Natural killer cell (primary cell): ENCODE measurements around the gene TOR4A. TPM values are rescaled to one million over a fixed set of nuclear protein-coding genes. Genes with fewer than 3 reads are reported as not detected.

Experiments used
- ATAC-seq, 3 donors: fragments of 150-1000 bp in 2 of 3; fragments of 200-7000 bp in 1 of 3; cut with Tn5 transposase; 1 replicate in 1 of 3; 2 replicates in 2 of 3; pipeline ENCODE4 v1.10.0; 2021; ENCODE audit warnings: mild to moderate bottlenecking in 2 of 3, moderate library complexity in 2 of 3
- DNase-seq, 2 donors: peaks; one replicate each; pipeline versions ENCODE4 v3.0.0 to v3.0.0-alpha.2; 2013 to 2021; ENCODE audit warnings: mixed read lengths in 1 of 2
- H3K27ac ChIP-seq: one replicate; pipeline ENCODE4 v1.5.1; 2013; ENCODE audit warnings: mild to moderate bottlenecking, low read length
- H3K27me3 ChIP-seq: one replicate; pipeline ENCODE4 v1.6.1; 2013; ENCODE audit warnings: low read length; ENCODE audit not compliant: control insufficient read depth, insufficient read depth
- H3K36me3 ChIP-seq: one replicate; pipeline ENCODE4 v1.6.1; 2013; ENCODE audit warnings: low read length; ENCODE audit not compliant: control insufficient read depth, insufficient read depth
- H3K4me1 ChIP-seq: one replicate; pipeline ENCODE4 v1.6.1; 2013; ENCODE audit warnings: low read length; ENCODE audit not compliant: control insufficient read depth, insufficient read depth
- H3K4me3 ChIP-seq: one replicate; pipeline ENCODE4 v1.5.1; 2013; ENCODE audit warnings: low read length
- H3K9me3 ChIP-seq: one replicate; pipeline ENCODE4 v1.6.1; 2013; ENCODE audit warnings: low read length; ENCODE audit not compliant: control insufficient read depth, insufficient read depth
- H3K27ac Mint-ChIP-seq, 2 donors: one replicate each; pipeline ENCODE4 v1.8.0; 2022; ENCODE audit warnings: mild to moderate bottlenecking in 2 of 2, mixed read lengths in 2 of 2, moderate library complexity in 1 of 2
- H3K27me3 Mint-ChIP-seq, 2 donors: one replicate each; pipeline ENCODE4 v1.8.0; 2022; ENCODE audit warnings: low read depth in 2 of 2, mixed read lengths in 2 of 2
- H3K36me3 Mint-ChIP-seq: one replicate; pipeline ENCODE4 v1.8.0; 2022; ENCODE audit warnings: mixed read lengths
- H3K4me1 Mint-ChIP-seq, 2 donors: one replicate each; pipeline ENCODE4 v1.8.0; 2022; ENCODE audit warnings: mixed read lengths in 2 of 2
- H3K4me3 Mint-ChIP-seq: one replicate; pipeline ENCODE4 v1.8.0; 2022; ENCODE audit warnings: mild to moderate bottlenecking, moderate library complexity, mixed read lengths
- H3K9me3 Mint-ChIP-seq, 2 donors: one replicate each; pipeline ENCODE4 v1.8.0; 2022; ENCODE audit warnings: mixed read lengths in 2 of 2
- WGBS: methylation state at CpG from one replicate; pipeline ENCODE4 v1.1.7; 2013; ENCODE audit warnings: missing lambda C conversion rate; ENCODE audit not compliant: insufficient coverage; 5-methylcytosine and 5-hydroxymethylcytosine counted together
- intact Hi-C: fragments of 100-400 bp; cut with micrococcal nuclease; formaldehyde crosslinking; loops from one replicate; pipeline ENCODE4 v1.14.2; 2022
- total RNA-seq, 4 donors: library from RNA; stranded (reverse); fragments of 120-200 nt in 1 of 4; gene quantifications; one replicate each; pipeline versions ENCODE4 v1.2.3 to v1.2.4, GENCODE V29; 2013 to 2022
- TF ChIP-seq, protein P1 (sequence below): fragments of 200-600 bp; IDR thresholded peaks from one replicate; pipeline ENCODE4 v1.8.0; 2022; ENCODE audit warnings: antibody characterized with exemption

Gene TOR4A
- total RNA-seq, 3 donors from 2014 or later (not counting 1 experiment from before 2014, with no cell fraction given): 16.3 to 24.6 (median 19.2) TPM

DNA sequence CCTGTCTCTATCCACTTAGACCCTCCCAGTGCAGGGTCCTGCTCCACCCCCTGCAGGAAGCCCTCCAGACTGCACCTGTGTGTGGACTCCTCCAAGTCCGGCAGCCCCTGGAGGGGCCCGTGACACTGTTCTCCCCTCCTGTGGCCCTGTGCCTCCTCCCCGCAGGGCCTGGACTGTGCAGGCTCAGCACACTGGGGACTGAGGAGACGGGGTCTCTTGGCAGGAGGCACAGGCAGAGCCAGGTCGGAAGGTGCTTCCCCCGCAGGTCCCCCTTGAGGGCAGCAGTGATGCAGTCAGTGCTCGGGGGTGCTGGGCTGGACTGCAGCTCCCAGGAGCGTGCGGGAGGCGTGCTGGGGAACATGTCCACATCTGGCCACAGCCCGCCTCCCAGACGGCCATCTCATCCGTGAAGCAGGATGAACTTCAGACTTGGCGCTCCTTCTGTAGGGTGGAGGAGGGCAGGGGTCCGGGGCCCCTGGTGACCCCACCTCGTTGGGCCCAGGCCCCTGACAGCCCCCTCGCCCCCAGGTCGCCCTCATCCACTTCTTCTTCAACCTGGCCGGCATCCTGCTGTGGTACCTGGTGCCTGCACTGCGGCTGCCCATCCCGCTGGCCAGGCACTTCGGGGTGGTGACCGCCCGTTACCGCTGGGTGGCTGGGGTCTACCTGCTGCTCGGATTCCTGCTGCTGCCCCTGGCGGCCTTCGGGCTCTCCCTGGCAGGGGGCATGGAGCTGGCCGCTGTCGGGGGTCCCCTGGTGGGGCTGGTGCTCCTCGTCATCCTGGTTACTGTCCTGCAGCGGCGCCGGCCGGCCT lies 41.9 kb upstream of the TOR4A start:
- Mint-ChIP-seq H3K27me3 (peaks cover 0 to 6% of the 10 kb centered on the region in 2 donors), H3K4me1 (peaks cover 0 to 17% of the 10 kb centered on the region in 2 donors), H3K9me3 (no peaks in the 10 kb centered on the region), H3K36me3 (no peaks in the 10 kb centered on the region), H3K4me3 (no peak overlapping the region), H3K27ac (no peak overlapping the region)
- intact Hi-C loops: no loop called here
- Histone ChIP-seq H3K9me3 (no peaks in the 10 kb centered on the region), H3K27ac (no peak overlapping the region), H3K27me3 (no peaks in the 10 kb centered on the region), H3K4me3 (no peak overlapping the region), H3K4me1 (peaks cover 54% of the 10 kb centered on the region), H3K36me3 (no peaks in the 10 kb centered on the region)
- TF ChIP-seq, protein P1, sequence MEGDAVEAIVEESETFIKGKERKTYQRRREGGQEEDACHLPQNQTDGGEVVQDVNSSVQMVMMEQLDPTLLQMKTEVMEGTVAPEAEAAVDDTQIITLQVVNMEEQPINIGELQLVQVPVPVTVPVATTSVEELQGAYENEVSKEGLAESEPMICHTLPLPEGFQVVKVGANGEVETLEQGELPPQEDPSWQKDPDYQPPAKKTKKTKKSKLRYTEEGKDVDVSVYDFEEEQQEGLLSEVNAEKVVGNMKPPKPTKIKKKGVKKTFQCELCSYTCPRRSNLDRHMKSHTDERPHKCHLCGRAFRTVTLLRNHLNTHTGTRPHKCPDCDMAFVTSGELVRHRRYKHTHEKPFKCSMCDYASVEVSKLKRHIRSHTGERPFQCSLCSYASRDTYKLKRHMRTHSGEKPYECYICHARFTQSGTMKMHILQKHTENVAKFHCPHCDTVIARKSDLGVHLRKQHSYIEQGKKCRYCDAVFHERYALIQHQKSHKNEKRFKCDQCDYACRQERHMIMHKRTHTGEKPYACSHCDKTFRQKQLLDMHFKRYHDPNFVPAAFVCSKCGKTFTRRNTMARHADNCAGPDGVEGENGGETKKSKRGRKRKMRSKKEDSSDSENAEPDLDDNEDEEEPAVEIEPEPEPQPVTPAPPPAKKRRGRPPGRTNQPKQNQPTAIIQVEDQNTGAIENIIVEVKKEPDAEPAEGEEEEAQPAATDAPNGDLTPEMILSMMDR: no peak
- DNase-seq: no peak
- no peak for ATAC-seq
- 69% methylated on average over 35 of the region's 35 CpGs for WGBS

DNA sequence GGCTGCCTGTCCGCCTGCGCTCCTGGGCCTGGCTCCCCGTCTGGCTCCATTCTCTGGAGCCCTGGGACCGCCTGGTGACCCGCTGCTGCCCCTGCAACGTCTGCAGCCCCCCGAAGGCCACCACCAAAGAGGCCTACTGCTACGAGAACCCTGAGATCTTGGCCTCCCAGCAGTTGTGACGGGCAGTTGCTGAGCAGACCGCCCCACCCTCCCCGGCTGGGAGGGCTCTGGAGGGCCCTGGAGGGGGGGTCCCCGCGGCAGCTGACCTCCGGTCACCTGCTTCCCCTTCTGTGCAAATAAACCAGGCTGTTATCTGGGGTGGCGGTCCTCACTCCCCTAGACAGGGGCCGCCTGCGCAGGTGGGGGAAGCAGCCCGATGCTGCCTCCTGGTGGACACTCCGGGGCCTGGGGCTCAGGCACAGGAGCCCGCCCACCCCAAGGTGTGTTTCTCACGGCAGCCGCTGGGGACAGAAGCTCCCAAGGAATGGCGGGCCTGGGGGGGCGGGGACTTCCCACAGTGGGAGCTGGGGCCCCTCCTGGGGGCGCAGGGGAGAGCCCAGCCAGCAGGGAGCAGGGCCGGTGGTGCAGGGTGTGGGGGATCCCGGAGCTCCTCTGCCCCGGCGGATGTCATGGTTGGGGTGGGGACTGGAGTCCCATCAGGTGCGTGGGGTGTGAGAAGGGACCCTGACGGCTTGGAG lies 41.1 kb upstream of the TOR4A start:
- H3K4me3 ChIP-seq: no peak overlapping the region
- peak; percentile 32 to 55 (median 49) for ATAC-seq
- intact Hi-C loops: no loop called here
- H3K27me3 ChIP-seq: no peaks in the 10 kb centered on the region
- H3K27ac ChIP-seq: no peak overlapping the region
- no peak overlapping the region for H3K4me3 Mint-ChIP-seq
- WGBS: 10% methylated on average over 31 of the region's 31 CpGs
- peaks cover 0 to 10% of the 10 kb centered on the region in 2 donors for H3K27me3 Mint-ChIP-seq
- peaks cover 54% of the 10 kb centered on the region for H3K4me1 ChIP-seq
- no peaks in the 10 kb centered on the region for H3K9me3 Mint-ChIP-seq
- H3K4me1 Mint-ChIP-seq: peaks cover 4 to 23% of the 10 kb centered on the region in 2 donors
- H3K36me3 Mint-ChIP-seq: no peaks in the 10 kb centered on the region
- TF ChIP-seq, protein P1: peak; percentile 98
- peak; percentile 90 to 95 for DNase-seq
- H3K36me3 ChIP-seq: no peaks in the 10 kb centered on the region
- no peak overlapping the region for H3K27ac Mint-ChIP-seq
- no peaks in the 10 kb centered on the region for H3K9me3 ChIP-seq

DNA sequence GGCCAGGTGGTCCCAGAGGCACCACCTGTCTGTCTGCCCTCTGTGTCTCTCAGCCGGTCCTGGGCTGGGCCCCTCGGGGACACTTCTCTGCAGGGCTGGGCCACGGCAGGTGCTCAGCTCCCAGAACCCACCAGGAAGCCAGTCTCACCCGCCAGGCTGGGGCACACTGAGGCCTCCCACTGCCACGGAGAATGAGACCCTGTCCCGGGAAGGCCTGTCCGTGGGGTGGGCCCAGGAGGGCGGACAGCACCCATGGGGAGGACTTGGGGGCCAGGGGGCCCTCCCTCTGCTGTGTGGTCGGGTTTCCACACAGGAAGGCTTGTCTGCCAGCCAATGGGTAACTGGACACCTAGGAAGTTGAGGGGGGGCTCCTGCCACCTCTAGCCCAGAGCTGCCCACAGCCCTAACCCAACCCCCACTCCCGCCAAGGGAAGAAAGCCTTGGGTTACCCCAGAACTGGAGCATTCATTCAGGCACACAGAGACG lies 40.5 kb upstream of the TOR4A start:
- intact Hi-C loops: no loop called here
- Histone ChIP-seq H3K27ac (no peak overlapping the region), H3K36me3 (no peaks in the 10 kb centered on the region), H3K4me3 (no peak overlapping the region), H3K9me3 (no peaks in the 10 kb centered on the region), H3K27me3 (no peaks in the 10 kb centered on the region), H3K4me1 (peaks cover 57% of the 10 kb centered on the region)
- Mint-ChIP-seq H3K9me3 (no peaks in the 10 kb centered on the region), H3K27me3 (peaks cover 0 to 10% of the 10 kb centered on the region in 2 donors), H3K4me1 (peaks cover 5 to 23% of the 10 kb centered on the region in 2 donors), H3K27ac (no peak overlapping the region), H3K36me3 (no peaks in the 10 kb centered on the region), H3K4me3 (no peak overlapping the region)
- 26% methylated on average over 11 of the region's 11 CpGs for WGBS
- TF ChIP-seq, protein P1: no peak
- ATAC-seq: no peak
- DNase-seq: no peak
